HepG2 (cell line): Measurements from ENCODE around the gene RCBTB2. TPM values are rescaled to one million over a fixed set of nuclear protein-coding genes. Genes with fewer than 3 reads are reported as not detected.
A peak's percentile ranks its signal among the peaks of the same experiment; 100 is the strongest.

Source experiments
- ATAC-seq: fragments of 200-7000 bp; cut with Tn5 transposase; 3 replicates; pipeline ENCODE4 v1.9.1; 2020; ENCODE audit warnings: mild to moderate bottlenecking, moderate library complexity
- BruUV-seq: library from RNA; stranded (reverse); fragments of 400-500 nt; replicated peaks from 2 replicates; lab custom pipeline; 2021; lab: Mats Ljungman, UMichigan
- CTCF ChIA-PET: fragments of 300-600 bp; formaldehyde crosslinking; extraction: SDS; loops from one replicate; lab custom pipeline; 2021; ENCODE audit warnings: low total read pairs, inconsistent platforms, low intra/inter-chr PET ratio; lab: Yijun Ruan, JAX
- POLR2A ChIA-PET: fragments of 350-600 bp; sonication (Branson Sonifier 250); formaldehyde crosslinking; loops from one replicate; lab custom pipeline; 2020; ENCODE audit warnings: antibody characterized with exemption, inconsistent platforms; lab: Yijun Ruan, JAX
- DNase-seq: peaks from one replicate; pipeline ENCODE4 v3.0.0-alpha.2; 2015; ENCODE audit warnings: low spot score
- FAIRE-seq: peaks from 3 replicates; lab custom pipeline; 2011; peaks lifted over from hg19 to GRCh38; lab: Jason Lieb, UNC
- H2AFZ ChIP-seq: one replicate; pipeline ENCODE4 v1.6.1; 2011; ENCODE audit warnings: low read length, inconsistent platforms
- H3K27ac ChIP-seq: fragments of 300-600 bp; 3 replicates; pipeline ENCODE4 v1.8.0; 2011; ENCODE audit warnings: mixed run types, mild to moderate bottlenecking, mixed read lengths, low read length, inconsistent platforms; ENCODE audit not compliant: insufficient read depth; ENCODE audit errors: extremely low read length
- H3K27me3 ChIP-seq, 2 experiments: fragments of 200-600 bp in 1 of 2; 2 replicates in 1 of 2; 3 replicates in 1 of 2; pipeline versions ENCODE4 v1.6.0 to v1.8.0; 2011; ENCODE audit warnings: low read length in 2 of 2, mild to moderate bottlenecking in 2 of 2, moderate library complexity in 2 of 2, inconsistent platforms in 1 of 2; ENCODE audit not compliant: insufficient read depth in 2 of 2, control insufficient read depth in 1 of 2
- H3K36me3 ChIP-seq, 2 experiments: fragments of 200-600 bp in 1 of 2; replicated peaks in 1 of 2; 2 replicates in 1 of 2; 3 replicates in 1 of 2; pipeline versions ENCODE4 v1.5.1 to v1.8.0; 2011; ENCODE audit warnings: low read length in 2 of 2, inconsistent platforms in 1 of 2; ENCODE audit not compliant: insufficient read depth in 2 of 2, control insufficient read depth in 1 of 2
- H3K4me1 ChIP-seq: 2 replicates; pipeline ENCODE4 v1.5.1; 2012; ENCODE audit warnings: low read length, inconsistent platforms; ENCODE audit not compliant: insufficient read depth
- H3K4me2 ChIP-seq: 2 replicates; pipeline ENCODE4 v1.6.0; 2011; ENCODE audit warnings: low read depth, low read length, inconsistent platforms
- H3K4me3 ChIP-seq, 3 experiments: fragments of 200-600 bp in 1 of 3; sonication (generic), shearing (Covaris generic) in 1 of 3; replicated peaks in 1 of 3; 2 replicates each; pipeline ENCODE4 v1.5.1; 2011 to 2016; ENCODE audit warnings: low read length in 3 of 3, inconsistent platforms in 2 of 3, low read depth in 2 of 3, mild to moderate bottlenecking in 2 of 3, control low read depth in 1 of 3, mixed read lengths in 1 of 3; ENCODE audit not compliant: insufficient read depth in 1 of 3
- H3K79me2 ChIP-seq: one replicate; pipeline ENCODE4 v1.6.1; 2011; ENCODE audit warnings: low read length, inconsistent platforms; ENCODE audit not compliant: insufficient read depth
- H3K9ac ChIP-seq: 2 replicates; pipeline ENCODE4 v1.6.0; 2011; ENCODE audit warnings: mild to moderate bottlenecking, low read depth, low read length, inconsistent platforms; ENCODE audit not compliant: insufficient read depth
- H3K9me3 ChIP-seq: 2 replicates; pipeline ENCODE4 v1.5.1; 2012; ENCODE audit warnings: mild to moderate bottlenecking, low read length
- H4K20me1 ChIP-seq: 2 replicates; pipeline ENCODE4 v1.6.0; 2011; ENCODE audit warnings: inconsistent platforms, mild to moderate bottlenecking, low read length, moderate library complexity; ENCODE audit not compliant: insufficient read depth
- ADNP ChIP-seq: sonication (generic); formaldehyde crosslinking; IDR thresholded peaks from 2 replicates; pipeline ENCODE4 v1.4.0; 2020; ENCODE audit warnings: missing genetic modification reagents
- GATAD1 ChIP-seq: IDR thresholded peaks from 2 replicates; pipeline ENCODE4 v1.6.1; 2016; ENCODE audit warnings: missing genetic modification reagents, missing compliant biosample characterization
- HDAC6 ChIP-seq: fragments of 200-600 bp; sonication (generic); IDR thresholded peaks from 2 replicates; pipeline ENCODE4 v1.7.0; 2017; ENCODE audit warnings: mild to moderate bottlenecking, antibody characterized with exemption, low read length, low read depth
- MTA1 ChIP-seq: sonication (generic); formaldehyde crosslinking; IDR thresholded peaks from 2 replicates; pipeline ENCODE4 v1.4.0; 2020; ENCODE audit warnings: missing genetic modification reagents, mild to moderate bottlenecking, borderline replicate concordance
- SRY ChIP-seq: sonication (generic); formaldehyde crosslinking; IDR thresholded peaks from 2 replicates; pipeline ENCODE4 v1.8.0; 2022; ENCODE audit warnings: mild to moderate bottlenecking, missing genetic modification reagents
- ZMYM4 ChIP-seq: sonication (generic); formaldehyde crosslinking; IDR thresholded peaks from 2 replicates; pipeline ENCODE4 v1.8.1; 2023; ENCODE audit warnings: mild to moderate bottlenecking, missing genetic modification reagents
- ZNF225 ChIP-seq: sonication (generic); formaldehyde crosslinking; IDR thresholded peaks from 2 replicates; pipeline ENCODE4 v1.4.0; 2020; ENCODE audit warnings: mild to moderate bottlenecking, missing genetic modification reagents
- ZNF335 ChIP-seq: sonication (generic); formaldehyde crosslinking; IDR thresholded peaks from 2 replicates; pipeline ENCODE4 v1.4.0; 2020; ENCODE audit warnings: missing genetic modification reagents
- ZNF33B ChIP-seq: sonication (generic); formaldehyde crosslinking; IDR thresholded peaks from 2 replicates; pipeline ENCODE4 v1.5.1; 2020; ENCODE audit warnings: mild to moderate bottlenecking, missing genetic modification reagents
- ZNF737 ChIP-seq: sonication (generic); formaldehyde crosslinking; IDR thresholded peaks from 2 replicates; pipeline ENCODE4 v1.5.0; 2020; ENCODE audit warnings: missing genetic modification reagents, mild to moderate bottlenecking, borderline replicate concordance
- WGBS: methylation state at CpG from one replicate; pipeline ENCODE4 v1.1.6; 2017; ENCODE audit warnings: low lambda C conversion rate; 5-methylcytosine and 5-hydroxymethylcytosine counted together
- in situ Hi-C: cut with HindIII; loops from 2 replicates; pipeline ENCODE4 v1.10.0; 2017; ENCODE audit warnings: low pct_unique_long_range_greater_than_20kb; ENCODE audit not compliant: extremely low pct_ligation_motif_present
- intact Hi-C: fragments of 100-400 bp; cut with micrococcal nuclease; formaldehyde crosslinking; loops from one replicate; pipeline ENCODE4 v1.10.0; 2022; ENCODE audit not compliant: unreplicated experiment
- polyA plus RNA-seq, 8 experiments: library from polyadenylated mRNA; depleted of rRNA in 3 of 8; stranded (reverse) in 7 of 8; unstranded in 1 of 8; fragments of >200 nt; fragmentation: Illumina TruSeq in 4 of 8; extraction: Trizol in 4 of 8; gene quantifications; 2 replicates each; pipeline versions ENCODE4 v1.2.1 to v1.2.3, GENCODE V29; 2011 to 2016; ENCODE audit warnings: low read depth in 4 of 8, missing spikeins in 1 of 8, mixed read lengths in 1 of 8; ENCODE audit not compliant: insufficient read depth in 1 of 8
- total RNA-seq, 5 experiments: library from RNA; depleted of rRNA; stranded (reverse); fragments of >200 nt; fragmentation: Illumina TruSeq; extraction: Trizol; gene quantifications; 2 replicates each; pipeline ENCODE4 v1.2.3, GENCODE V29; 2016; ENCODE audit warnings: low read depth in 1 of 5
- TF ChIP-seq, protein P1 (sequence below): sonication (generic); formaldehyde crosslinking; conservative IDR thresholded peaks from 2 replicates; pipeline ENCODE4 v1.8.1; 2023; ENCODE audit warnings: missing genetic modification reagents
- TF ChIP-seq, protein P2 (sequence below), 2 experiments: fragments of 450-650 bp in 1 of 2; sonication (generic) in 1 of 2; formaldehyde crosslinking; IDR thresholded peaks; 2 replicates each; pipeline versions ENCODE4 v1.5.0 to v1.8.0; 2020 to 2022; ENCODE audit warnings: mild to moderate bottlenecking in 1 of 2, missing genetic modification reagents in 1 of 2
- TF ChIP-seq, protein P3 (sequence below): sonication (generic); formaldehyde crosslinking; IDR thresholded peaks from 2 replicates; pipeline ENCODE4 v1.4.0; 2020; ENCODE audit warnings: missing genetic modification reagents, borderline replicate concordance
- TF ChIP-seq, protein P4 (sequence below): sonication (generic); formaldehyde crosslinking; IDR thresholded peaks from 2 replicates; pipeline ENCODE4 v1.9.0; 2022; ENCODE audit warnings: missing genetic modification reagents, mild to moderate bottlenecking, borderline replicate concordance
- TF ChIP-seq, protein P5 (sequence below): sonication (generic); formaldehyde crosslinking; IDR thresholded peaks from 2 replicates; pipeline ENCODE4 v1.4.0; 2020; ENCODE audit warnings: missing genetic modification reagents
- TF ChIP-seq, protein P6 (sequence below): sonication (generic); formaldehyde crosslinking; IDR thresholded peaks from 2 replicates; pipeline ENCODE4 v1.4.0; 2020; ENCODE audit warnings: missing genetic modification reagents, low read depth, mild to moderate bottlenecking, borderline replicate concordance

The RCBTB2 gene
- total and polyA plus RNA-seq, 2 of the 13 experiments (the other 11 are each of a cell fraction or from before 2014, with no cell fraction given): 1.9 to 2.7 TPM

DNA sequence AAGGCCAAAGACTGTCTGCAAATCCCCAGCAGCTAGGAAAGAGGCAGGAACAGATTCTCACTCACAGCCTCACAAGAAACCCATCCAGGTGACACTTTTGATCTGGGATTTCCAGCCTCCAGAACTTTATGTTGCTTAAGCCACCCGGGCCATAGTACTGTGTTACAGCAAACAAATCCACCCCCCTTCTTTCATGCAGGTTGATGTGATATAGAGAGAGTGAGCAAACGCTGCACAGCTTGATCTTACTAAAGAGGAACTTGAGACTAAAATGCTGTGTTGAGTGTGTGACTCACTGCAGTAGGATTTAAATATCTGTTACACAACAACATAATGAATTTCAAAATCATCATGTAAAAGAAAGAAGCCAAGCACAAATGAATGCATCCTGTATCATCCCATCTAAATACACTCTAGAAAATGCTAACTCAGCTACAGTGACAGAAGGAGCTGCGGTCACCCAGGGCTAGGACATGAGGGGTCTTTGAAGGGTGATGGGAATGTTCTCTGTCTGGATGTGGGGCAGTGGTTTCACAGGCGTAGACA is 32.2 kb downstream of the RCBTB2 start:
- ATAC-seq: peak; percentile 75
- DNase-seq: peak; percentile 41
- no peaks in the 10 kb centered on the region for H4K20me1 ChIP-seq
- H3K9me3 ChIP-seq: no peaks in the 10 kb centered on the region
- no peak overlapping the region for H3K27ac ChIP-seq
- no peaks in the 10 kb centered on the region; a peak in 1 of 5 replicates for H3K27me3 ChIP-seq
- intact Hi-C loops: no loop called here
- 44% methylated on average over 3 of the region's 4 CpGs for WGBS
- H3K79me2 ChIP-seq: no peaks in the 10 kb centered on the region
- no peak overlapping the region for H3K9ac ChIP-seq
- no peak overlapping the region for H3K4me2 ChIP-seq
- peak; percentile 15 for FAIRE-seq
- H3K36me3 ChIP-seq: no peaks in the 10 kb centered on the region
- in situ Hi-C loops: no loop called here
- CTCF ChIA-PET: no interaction called here
- no peak overlapping the region for H3K4me3 ChIP-seq
- no peak overlapping the region for H2AFZ ChIP-seq
- POLR2A ChIA-PET: no interaction called here
- no TSS peak for BruUV-seq
- H3K4me1 ChIP-seq: 0 out of 2 replicates have a peak, but pooled peaks cover 12% of the 10 kb centered on the region
- TF ChIP-seq ZMYM4 (CRISPR knock-in tag) (no peak), ZNF737 (CRISPR knock-in tag) (no peak), MTA1 (CRISPR knock-in tag) (no peak), HDAC6 (no peak), ZNF225 (no peak), GATAD1 (CRISPR knock-in tag) (no peak), ZNF335 (no peak), ADNP (CRISPR knock-in tag) (no peak), SRY (CRISPR knock-in tag) (no peak), ZNF33B (CRISPR knock-in tag) (no peak)
- TF ChIP-seq, protein P1, sequence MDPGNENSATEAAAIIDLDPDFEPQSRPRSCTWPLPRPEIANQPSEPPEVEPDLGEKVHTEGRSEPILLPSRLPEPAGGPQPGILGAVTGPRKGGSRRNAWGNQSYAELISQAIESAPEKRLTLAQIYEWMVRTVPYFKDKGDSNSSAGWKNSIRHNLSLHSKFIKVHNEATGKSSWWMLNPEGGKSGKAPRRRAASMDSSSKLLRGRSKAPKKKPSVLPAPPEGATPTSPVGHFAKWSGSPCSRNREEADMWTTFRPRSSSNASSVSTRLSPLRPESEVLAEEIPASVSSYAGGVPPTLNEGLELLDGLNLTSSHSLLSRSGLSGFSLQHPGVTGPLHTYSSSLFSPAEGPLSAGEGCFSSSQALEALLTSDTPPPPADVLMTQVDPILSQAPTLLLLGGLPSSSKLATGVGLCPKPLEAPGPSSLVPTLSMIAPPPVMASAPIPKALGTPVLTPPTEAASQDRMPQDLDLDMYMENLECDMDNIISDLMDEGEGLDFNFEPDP: no peak
- TF ChIP-seq, protein P2, sequence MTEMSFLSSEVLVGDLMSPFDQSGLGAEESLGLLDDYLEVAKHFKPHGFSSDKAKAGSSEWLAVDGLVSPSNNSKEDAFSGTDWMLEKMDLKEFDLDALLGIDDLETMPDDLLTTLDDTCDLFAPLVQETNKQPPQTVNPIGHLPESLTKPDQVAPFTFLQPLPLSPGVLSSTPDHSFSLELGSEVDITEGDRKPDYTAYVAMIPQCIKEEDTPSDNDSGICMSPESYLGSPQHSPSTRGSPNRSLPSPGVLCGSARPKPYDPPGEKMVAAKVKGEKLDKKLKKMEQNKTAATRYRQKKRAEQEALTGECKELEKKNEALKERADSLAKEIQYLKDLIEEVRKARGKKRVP (CRISPR knock-in tag; IDR thresholded peaks at IDR 0.05): no peak
- TF ChIP-seq, protein P3, sequence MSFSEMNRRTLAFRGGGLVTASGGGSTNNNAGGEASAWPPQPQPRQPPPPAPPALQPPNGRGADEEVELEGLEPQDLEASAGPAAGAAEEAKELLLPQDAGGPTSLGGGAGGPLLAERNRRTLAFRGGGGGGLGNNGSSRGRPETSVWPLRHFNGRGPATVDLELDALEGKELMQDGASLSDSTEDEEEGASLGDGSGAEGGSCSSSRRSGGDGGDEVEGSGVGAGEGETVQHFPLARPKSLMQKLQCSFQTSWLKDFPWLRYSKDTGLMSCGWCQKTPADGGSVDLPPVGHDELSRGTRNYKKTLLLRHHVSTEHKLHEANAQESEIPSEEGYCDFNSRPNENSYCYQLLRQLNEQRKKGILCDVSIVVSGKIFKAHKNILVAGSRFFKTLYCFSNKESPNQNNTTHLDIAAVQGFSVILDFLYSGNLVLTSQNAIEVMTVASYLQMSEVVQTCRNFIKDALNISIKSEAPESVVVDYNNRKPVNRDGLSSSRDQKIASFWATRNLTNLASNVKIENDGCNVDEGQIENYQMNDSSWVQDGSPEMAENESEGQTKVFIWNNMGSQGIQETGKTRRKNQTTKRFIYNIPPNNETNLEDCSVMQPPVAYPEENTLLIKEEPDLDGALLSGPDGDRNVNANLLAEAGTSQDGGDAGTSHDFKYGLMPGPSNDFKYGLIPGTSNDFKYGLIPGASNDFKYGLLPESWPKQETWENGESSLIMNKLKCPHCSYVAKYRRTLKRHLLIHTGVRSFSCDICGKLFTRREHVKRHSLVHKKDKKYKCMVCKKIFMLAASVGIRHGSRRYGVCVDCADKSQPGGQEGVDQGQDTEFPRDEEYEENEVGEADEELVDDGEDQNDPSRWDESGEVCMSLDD: no peak
- TF ChIP-seq, protein P4, sequence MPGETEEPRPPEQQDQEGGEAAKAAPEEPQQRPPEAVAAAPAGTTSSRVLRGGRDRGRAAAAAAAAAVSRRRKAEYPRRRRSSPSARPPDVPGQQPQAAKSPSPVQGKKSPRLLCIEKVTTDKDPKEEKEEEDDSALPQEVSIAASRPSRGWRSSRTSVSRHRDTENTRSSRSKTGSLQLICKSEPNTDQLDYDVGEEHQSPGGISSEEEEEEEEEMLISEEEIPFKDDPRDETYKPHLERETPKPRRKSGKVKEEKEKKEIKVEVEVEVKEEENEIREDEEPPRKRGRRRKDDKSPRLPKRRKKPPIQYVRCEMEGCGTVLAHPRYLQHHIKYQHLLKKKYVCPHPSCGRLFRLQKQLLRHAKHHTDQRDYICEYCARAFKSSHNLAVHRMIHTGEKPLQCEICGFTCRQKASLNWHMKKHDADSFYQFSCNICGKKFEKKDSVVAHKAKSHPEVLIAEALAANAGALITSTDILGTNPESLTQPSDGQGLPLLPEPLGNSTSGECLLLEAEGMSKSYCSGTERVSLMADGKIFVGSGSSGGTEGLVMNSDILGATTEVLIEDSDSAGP (CRISPR knock-in tag): no peak
- TF ChIP-seq, protein P5, sequence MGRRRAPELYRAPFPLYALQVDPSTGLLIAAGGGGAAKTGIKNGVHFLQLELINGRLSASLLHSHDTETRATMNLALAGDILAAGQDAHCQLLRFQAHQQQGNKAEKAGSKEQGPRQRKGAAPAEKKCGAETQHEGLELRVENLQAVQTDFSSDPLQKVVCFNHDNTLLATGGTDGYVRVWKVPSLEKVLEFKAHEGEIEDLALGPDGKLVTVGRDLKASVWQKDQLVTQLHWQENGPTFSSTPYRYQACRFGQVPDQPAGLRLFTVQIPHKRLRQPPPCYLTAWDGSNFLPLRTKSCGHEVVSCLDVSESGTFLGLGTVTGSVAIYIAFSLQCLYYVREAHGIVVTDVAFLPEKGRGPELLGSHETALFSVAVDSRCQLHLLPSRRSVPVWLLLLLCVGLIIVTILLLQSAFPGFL: no peak
- TF ChIP-seq, protein P6, sequence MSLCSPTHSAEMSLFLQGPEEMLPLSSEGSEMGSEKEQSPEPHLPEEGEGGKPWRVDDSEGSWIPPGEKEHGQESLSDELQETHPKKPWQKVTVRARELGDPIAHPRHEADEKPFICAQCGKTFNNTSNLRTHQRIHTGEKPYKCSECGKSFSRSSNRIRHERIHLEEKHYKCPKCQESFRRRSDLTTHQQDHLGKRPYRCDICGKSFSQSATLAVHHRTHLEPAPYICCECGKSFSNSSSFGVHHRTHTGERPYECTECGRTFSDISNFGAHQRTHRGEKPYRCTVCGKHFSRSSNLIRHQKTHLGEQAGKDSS: no peak
